HG03064 (cell line): Measurements from ENCODE around the gene PID1.

Experiments
- ATAC-seq: cut with Tn5 transposase; IDR thresholded peaks from one replicate; pipeline ENCODE4 v1.9.1; 2021; ENCODE audit warnings: low read depth; ENCODE audit not compliant: unreplicated experiment

Gene PID1

GRCh38 chr2:229043681-229044080 lies 227.4 kb downstream of the PID1 start:
- no peak for ATAC-seq

DNA sequence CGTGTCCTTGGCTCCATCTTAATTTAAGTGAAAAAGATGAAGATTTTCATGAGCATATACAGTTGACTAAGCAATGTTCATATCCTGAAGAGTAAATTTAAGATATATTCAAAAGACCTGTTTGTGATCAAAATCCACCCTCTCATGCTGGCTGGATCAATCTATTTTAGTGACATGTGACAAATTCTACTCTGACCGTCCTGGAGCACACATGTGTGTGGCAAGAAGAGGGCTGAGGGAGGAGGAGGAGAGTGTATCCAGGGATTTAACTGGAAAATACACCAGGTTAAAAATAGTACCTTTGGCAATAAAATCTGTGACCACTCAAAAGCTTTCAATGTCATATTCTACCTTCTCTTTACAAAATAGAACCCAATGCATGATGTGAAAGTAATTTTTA lies 228.7 kb downstream of the PID1 start:
- ATAC-seq, result no peak

GRCh38 chr2:229041691-229042090 lies 229.4 kb downstream of the PID1 start:
- no peak for ATAC-seq

GRCh38 chr2:229037621-229038020 lies 233.5 kb downstream of the PID1 start:
- ATAC-seq, result no peak

- no peak for ATAC-seq
Observed at GRCh38 chr2:229033816-229034215, 237.3 kb downstream of the PID1 start.

GRCh38 chr2:229032608-229033234 lies 238.4 kb downstream of the PID1 start:
- ATAC-seq, result no peak

- ATAC-seq, result no peak
Observed at GRCh38 chr2:229027353-229028105, 243.6 kb downstream of the PID1 start.

DNA sequence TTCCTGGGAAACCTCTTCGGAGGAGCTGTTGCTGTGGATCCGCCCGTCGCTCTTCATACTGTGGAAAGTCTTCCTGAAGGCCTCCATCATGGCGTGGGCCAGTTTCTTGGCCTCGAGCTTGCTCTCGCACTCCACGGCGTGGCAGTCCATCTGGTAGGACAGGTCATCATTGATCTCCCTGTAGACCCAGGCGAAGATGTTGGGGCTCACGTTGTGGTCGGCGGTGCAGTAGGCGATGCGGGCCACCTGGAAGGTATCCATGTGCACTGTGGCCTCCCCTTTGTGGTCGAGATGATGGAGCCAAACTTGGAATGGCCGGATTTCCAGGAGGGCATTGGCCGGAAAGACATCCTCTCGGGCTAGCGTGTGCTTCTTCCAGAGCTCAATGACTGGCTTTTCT lies 245.4 kb downstream of the PID1 start:
- ATAC-seq, result no peak

GRCh38 chr2:229022652-229023051 lies 248.4 kb downstream of the PID1 start:
- no peak for ATAC-seq

GRCh38 chr2:229022071-229022470 lies 249.0 kb downstream of the PID1 start:
- no peak for ATAC-seq

DNA sequence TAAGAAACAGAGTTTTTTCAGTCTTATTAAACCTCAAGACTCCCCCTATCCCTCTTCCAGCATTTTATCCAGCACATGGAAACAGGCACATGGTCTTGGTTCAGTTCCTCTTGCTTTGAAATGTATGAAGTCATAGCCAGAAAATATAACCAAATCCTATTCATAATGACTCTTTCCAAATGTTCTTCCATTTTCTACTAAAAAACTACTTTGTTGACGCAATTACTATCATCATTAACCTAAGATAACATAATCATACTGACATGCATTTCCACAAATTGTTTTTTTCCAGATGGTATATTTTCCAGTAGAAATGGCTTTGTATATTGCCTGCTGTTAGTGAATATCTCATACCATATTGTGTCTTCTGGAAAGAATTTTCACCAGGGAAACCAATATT lies 261.3 kb downstream of the PID1 start:
- no peak for ATAC-seq

GRCh38 chr2:229003256-229003655 lies 267.8 kb downstream of the PID1 start:
- no peak for ATAC-seq

DNA sequence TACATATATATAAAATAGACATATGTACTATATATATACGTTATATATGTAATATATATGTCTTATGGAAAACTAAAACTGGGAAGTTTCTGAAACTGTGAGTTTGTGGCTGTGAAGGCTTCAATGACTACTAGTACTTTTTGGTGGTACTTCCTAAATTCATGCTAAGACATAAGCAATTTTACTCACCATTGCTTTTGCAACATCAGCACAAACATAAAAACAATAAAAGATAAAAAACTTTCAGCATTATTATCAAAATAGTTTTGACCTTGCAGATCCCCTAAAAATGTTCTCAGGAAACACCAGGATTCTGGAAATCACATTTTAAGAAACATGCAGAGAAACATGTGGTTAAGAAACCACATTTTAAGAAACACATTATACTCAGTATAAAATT lies 269.9 kb downstream of the PID1 start:
- no peak for ATAC-seq

DNA sequence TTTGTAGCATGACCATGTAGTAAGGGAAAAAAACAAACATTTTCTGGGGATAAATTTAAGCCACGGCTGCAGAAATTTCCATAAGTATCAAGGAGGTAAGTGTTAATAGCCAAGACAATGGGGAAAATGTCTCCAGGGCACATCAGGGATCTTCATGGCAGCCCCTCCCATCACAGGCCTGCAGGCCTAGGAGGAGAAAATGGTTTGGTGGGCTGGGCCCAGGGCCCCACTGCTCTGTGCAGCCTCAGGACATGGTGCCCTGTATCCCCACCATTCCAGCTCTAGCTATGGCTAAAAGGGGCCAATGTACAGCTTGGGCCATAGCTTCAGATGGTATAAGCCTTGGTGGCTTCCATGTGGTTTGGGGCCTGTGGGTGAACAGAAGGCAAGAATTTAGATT lies 271.8 kb downstream of the PID1 start:
- ATAC-seq, result no peak

- no peak for ATAC-seq
Observed at GRCh38 chr2:228988786-228989185, 282.3 kb downstream of the PID1 start.

DNA sequence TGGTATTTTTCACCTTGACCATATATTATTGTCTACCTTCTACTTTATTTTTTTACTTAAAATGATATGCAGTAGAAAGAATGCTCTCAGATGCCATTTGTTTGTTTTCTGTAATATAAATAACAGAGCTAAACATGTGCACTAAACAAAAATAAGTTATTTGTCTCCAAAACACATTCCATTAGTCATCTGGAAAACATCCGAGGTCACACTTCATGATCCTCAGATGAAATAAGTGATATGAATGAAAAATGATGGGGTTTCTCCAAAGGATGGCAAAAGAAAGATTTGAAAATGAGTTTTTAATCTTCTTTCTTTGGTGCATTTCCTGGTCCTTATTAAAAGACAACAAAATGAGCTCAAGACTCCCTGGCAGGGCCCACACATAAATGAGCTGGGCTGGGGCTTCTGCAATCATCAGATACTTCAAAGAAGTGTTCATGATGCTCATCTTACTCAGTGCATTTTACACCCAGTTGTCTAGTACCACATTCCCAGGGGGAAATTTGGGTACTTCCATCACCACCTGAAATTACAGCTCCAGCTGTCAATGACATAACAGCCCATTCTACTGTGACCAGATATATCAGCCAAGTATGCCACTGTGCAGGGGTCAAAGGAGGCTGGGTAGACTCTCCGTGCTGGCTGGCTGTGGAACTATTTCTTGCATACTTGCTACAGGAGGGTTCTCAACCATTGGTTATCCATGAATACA lies 283.5 kb downstream of the PID1 start:
- ATAC-seq, result no peak

- no peak for ATAC-seq
Observed at GRCh38 chr2:228986961-228987360, 284.1 kb downstream of the PID1 start.

DNA sequence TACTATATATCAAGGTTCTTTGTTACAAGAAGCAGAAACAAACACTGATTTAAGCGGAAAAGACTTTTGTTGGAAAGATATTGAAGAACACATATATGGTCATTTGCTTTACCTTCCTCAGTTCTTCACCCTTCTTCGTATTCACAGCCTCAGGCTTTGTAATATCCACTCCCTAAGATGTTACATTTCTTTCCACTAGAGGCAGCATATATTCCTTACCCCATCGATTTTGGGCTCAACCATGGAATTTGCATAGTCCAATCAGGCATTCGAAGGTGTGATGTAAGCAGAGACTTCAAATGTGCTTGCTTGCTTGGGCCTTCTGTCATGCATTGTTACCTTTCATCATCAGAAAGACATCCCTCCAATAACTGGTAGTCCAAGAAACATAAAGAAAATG lies 287.4 kb downstream of the PID1 start:
- no peak for ATAC-seq

DNA sequence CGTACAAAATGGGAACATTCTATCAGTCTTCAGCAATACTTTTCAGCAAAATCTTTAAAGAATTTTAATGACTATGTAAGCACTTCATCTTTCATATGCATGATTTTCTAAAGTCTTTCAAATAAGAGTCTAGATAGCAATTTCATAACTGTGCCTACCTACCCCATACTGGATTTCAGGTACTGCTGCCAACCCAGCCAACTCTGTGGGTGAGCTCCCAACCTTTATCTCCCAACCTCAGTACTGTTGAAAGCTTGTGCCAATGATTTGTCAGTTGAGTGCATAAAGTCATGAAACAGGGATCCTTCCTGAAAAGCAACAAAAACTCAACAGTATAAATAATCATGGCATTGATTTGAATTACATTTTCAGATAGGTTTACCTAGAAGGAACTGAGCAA lies 296.9 kb downstream of the PID1 start:
- no peak for ATAC-seq
